OCI-LY7 (cell line): ENCODE measurements around the gene LDLRAP1.

ENCODE experiments used
- EZH2phosphoT487 ChIP-seq: fragments of 200-600 bp; sonication (generic); IDR thresholded peaks from 2 replicates; pipeline ENCODE4 v1.6.1; 2018; ENCODE audit warnings: low read depth, borderline replicate concordance, mild to moderate bottlenecking, mixed run types, antibody characterized with exemption, low read length, moderate library complexity, mixed read lengths
- TF ChIP-seq, protein P1 (sequence below): fragments of 200-600 bp; sonication (generic); conservative IDR thresholded peaks from 2 replicates; pipeline ENCODE4 v1.5.1; 2014; ENCODE audit warnings: mild to moderate bottlenecking, antibody characterized with exemption, low read length, moderate library complexity, mixed read lengths

DNA sequence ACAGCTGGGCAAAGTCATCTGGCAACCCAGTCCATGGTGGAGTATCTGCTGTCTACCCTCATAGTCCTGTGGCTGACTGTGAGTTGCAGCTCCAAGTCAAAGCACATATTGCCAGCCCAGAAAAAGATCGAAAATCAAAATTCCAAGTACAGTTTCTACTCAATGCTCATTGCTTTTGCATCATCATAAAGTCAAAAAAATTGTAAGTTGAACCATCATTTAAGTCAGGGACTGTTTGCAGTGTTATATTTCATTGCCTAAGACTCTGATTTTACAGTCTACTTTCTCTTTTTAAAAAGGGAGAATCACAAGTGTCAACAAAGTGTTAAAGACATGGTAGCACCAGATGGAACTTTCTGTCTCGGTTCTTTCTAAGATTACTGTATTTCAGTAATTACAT, 50.5 kb downstream of the LDLRAP1 start:
- TF ChIP-seq, protein P1, sequence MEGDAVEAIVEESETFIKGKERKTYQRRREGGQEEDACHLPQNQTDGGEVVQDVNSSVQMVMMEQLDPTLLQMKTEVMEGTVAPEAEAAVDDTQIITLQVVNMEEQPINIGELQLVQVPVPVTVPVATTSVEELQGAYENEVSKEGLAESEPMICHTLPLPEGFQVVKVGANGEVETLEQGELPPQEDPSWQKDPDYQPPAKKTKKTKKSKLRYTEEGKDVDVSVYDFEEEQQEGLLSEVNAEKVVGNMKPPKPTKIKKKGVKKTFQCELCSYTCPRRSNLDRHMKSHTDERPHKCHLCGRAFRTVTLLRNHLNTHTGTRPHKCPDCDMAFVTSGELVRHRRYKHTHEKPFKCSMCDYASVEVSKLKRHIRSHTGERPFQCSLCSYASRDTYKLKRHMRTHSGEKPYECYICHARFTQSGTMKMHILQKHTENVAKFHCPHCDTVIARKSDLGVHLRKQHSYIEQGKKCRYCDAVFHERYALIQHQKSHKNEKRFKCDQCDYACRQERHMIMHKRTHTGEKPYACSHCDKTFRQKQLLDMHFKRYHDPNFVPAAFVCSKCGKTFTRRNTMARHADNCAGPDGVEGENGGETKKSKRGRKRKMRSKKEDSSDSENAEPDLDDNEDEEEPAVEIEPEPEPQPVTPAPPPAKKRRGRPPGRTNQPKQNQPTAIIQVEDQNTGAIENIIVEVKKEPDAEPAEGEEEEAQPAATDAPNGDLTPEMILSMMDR, result no peak
- no peak for TF ChIP-seq EZH2phosphoT487
